GM12891 (cell line): ENCODE data around the gene TTLL5.
"Not testable (repeated sequence)": the region's sequence is repeated elsewhere in the genome, so short reads cannot be mapped to it uniquely, and the experiment has no call there.

Experiments
- PAX5 ChIP-seq: IDR thresholded peaks from 2 replicates; pipeline ENCODE4 v1.6.1; 2011; ENCODE audit warnings: low read length, moderate library complexity, mild to moderate bottlenecking; ENCODE audit not compliant: insufficient read depth, severe bottlenecking
- POLR2A ChIP-seq: IDR thresholded peaks from 2 replicates; pipeline ENCODE4 v1.6.1; 2011; ENCODE audit warnings: low read depth, low read length, control low read depth
- POLR2AphosphoS5 ChIP-seq: IDR thresholded peaks from 2 replicates; pipeline ENCODE4 v1.6.1; 2011; ENCODE audit warnings: low read depth, low read length, control low read depth
- POU2F2 ChIP-seq: IDR thresholded peaks from 2 replicates; pipeline ENCODE4 v1.6.1; 2011; ENCODE audit warnings: low read depth, mild to moderate bottlenecking, control low read depth, low read length, moderate library complexity
- SPI1 ChIP-seq: IDR thresholded peaks from 2 replicates; pipeline ENCODE4 v1.6.1; 2011; ENCODE audit warnings: low read depth, low read length, control low read depth
- TAF1 ChIP-seq: IDR thresholded peaks from 2 replicates; pipeline ENCODE4 v1.6.1; 2011; ENCODE audit warnings: low read depth, low read length, control low read depth

DNA sequence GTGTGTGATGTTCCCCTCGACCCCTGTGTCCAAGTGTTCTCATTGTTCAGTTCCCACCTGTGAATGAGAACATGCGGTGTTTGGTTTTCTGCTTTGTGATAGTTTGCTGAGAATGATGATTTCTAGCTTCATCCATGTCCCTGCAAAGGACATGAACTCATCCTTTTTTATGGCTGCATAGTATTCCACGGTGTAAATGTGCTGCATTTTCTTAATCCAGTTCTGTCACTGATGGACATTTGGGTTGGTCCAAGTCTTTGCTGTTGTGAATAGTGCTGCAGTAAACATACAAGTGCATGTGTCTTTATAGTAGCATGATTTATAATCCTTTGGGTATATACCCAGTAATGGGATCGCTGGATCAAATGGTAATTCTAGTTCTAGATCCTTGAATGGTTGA lies 259.4 kb downstream of the TTLL5 start:
- not testable (repeated sequence) for TF ChIP-seq TAF1, SPI1, POLR2A, POLR2AphosphoS5, PAX5, POU2F2
